ENCODE data around the gene PITPNC1. TPM values are rescaled to one million over a fixed set of nuclear protein-coding genes. Genes with fewer than 3 reads are reported as not detected.

Gene PITPNC1
- total and polyA plus RNA-seq, 4 donors, result 8.0 to 21.1 (median 15.2) TPM

DNA sequence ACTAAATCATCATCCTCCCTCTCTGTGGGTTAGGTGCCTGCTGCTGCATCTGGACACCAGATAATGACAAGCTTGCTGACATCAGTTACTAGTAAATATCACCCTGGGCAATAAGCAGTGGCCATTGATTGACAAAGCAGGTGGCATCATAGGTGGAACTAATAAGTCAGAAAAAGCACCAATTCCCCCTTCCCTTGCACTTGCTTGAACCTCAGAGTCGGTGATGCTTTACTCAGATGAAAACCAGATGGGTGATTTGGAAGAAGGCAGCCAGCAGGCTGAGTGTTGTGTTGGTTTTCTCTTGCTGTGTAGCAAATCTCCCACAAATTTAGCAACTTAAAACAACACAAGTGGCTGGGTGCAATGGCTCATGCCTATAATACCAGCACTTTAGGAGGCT lies 193.7 kb downstream of the PITPNC1 start:
- 98 to 100% methylated on average over 1 of the region's 1 CpG for WGBS, 2 donors
- ATAC-seq (ENCODE audit: insufficient read depth, low FRiP score) (no peak), DNase-seq (no peak)
- Histone ChIP-seq H3K4me1 (ENCODE audit: control insufficient read depth in 5 of 5, insufficient read depth in 5 of 5, low read length in 5 of 5) (no peaks in the 10 kb centered on the region), H3K9me3 (ENCODE audit: control insufficient read depth in 4 of 4, insufficient read depth in 3 of 4, low read length in 3 of 4) (no peaks in the 10 kb centered on the region), H3K36me3 (ENCODE audit: control insufficient read depth in 4 of 4, insufficient read depth in 4 of 4, low read length in 4 of 4) (no peaks in the 10 kb centered on the region), H3K4me3 (no peak overlapping the region), H3K27ac (ENCODE audit: low read depth in 1 of 2, low read length in 1 of 2) (no peak overlapping the region), H3K27me3 (ENCODE audit: control insufficient read depth in 3 of 3, insufficient read depth in 3 of 3, low read length in 2 of 3) (no peaks in the 10 kb centered on the region), H3K9ac (ENCODE audit: insufficient read depth in 1 of 2, low read length in 2 of 2) (no peak overlapping the region)
- TF ChIP-seq, protein P1, sequence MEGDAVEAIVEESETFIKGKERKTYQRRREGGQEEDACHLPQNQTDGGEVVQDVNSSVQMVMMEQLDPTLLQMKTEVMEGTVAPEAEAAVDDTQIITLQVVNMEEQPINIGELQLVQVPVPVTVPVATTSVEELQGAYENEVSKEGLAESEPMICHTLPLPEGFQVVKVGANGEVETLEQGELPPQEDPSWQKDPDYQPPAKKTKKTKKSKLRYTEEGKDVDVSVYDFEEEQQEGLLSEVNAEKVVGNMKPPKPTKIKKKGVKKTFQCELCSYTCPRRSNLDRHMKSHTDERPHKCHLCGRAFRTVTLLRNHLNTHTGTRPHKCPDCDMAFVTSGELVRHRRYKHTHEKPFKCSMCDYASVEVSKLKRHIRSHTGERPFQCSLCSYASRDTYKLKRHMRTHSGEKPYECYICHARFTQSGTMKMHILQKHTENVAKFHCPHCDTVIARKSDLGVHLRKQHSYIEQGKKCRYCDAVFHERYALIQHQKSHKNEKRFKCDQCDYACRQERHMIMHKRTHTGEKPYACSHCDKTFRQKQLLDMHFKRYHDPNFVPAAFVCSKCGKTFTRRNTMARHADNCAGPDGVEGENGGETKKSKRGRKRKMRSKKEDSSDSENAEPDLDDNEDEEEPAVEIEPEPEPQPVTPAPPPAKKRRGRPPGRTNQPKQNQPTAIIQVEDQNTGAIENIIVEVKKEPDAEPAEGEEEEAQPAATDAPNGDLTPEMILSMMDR (IDR thresholded peaks at IDR 0.05; ENCODE audit: control extremely low read depth, extremely low read depth), result no peak

DNA sequence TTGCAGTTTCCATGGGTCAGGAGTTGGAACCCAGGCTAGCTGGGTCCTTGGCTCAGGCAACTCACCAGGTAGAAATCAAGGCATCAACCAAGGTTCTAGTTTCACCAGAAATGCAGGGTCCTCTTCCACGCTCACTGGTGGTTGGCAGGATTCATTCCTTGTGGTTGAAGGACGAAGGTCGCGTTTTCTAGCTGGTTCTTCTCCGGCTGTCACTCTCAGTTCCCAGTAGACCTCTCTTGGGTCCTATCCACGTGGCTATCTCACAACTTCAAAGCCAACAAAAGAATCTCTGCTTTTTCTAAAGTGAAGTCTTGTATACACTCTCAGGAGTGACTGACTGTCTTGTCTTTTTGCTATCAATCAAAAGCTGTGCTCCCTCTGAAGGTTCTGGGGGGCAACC lies 194.4 kb downstream of the PITPNC1 start:
- DNase-seq, result no peak
- Histone ChIP-seq H3K36me3 (ENCODE audit: control insufficient read depth in 4 of 4, insufficient read depth in 4 of 4, low read length in 4 of 4) (no peaks in the 10 kb centered on the region), H3K4me3 (no peak overlapping the region), H3K4me1 (ENCODE audit: control insufficient read depth in 5 of 5, insufficient read depth in 5 of 5, low read length in 5 of 5) (no peaks in the 10 kb centered on the region), H3K9me3 (ENCODE audit: control insufficient read depth in 4 of 4, insufficient read depth in 3 of 4, low read length in 3 of 4) (no peaks in the 10 kb centered on the region), H3K9ac (ENCODE audit: insufficient read depth in 1 of 2, low read length in 2 of 2) (no peak overlapping the region), H3K27ac (ENCODE audit: low read depth in 1 of 2, low read length in 1 of 2) (no peak overlapping the region), H3K27me3 (ENCODE audit: control insufficient read depth in 3 of 3, insufficient read depth in 3 of 3, low read length in 2 of 3) (no peaks in the 10 kb centered on the region)
- ATAC-seq (ENCODE audit: insufficient read depth, low FRiP score), result no peak
- WGBS, 2 donors, result 81 to 93% methylated on average over 6 of the region's 6 CpGs
- TF ChIP-seq, protein P1 (IDR thresholded peaks at IDR 0.05; ENCODE audit: control extremely low read depth, extremely low read depth), result no peak

DNA sequence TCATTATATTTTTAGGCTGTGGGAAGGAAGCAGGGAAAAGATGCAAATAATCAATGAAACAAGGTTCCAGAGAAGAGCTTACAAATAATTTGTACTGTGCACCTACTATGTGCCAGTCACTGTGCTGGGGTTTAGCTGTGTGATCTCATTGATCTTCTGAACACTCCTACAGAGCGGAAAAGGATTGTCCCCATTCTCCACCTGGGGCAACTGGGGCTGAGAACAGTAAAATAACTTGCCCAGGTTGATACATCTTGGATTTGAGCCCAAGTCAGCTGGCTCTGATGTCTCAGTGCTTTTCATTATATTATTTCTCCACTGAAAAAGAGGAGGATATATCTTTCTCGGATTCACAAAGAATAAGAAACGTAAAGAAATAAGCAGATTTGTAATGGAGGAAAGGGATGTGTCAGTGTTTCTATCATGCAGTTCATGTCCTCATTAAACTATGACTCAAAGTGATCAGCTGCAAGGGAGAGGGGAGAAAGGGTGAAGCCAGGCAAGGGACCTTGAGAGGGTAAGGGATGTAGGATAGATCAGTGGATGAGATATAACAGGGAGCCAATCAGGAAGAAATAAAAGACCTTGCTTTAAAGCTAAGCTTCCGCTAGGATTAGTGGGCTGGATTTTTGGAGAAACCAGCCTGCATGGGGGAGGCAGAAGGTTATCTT lies 197.0 kb downstream of the PITPNC1 start:
- H3K4me1 ChIP-seq (ENCODE audit: control insufficient read depth in 5 of 5, insufficient read depth in 5 of 5, low read length in 5 of 5), result no peaks in the 10 kb centered on the region
- H3K9ac ChIP-seq (ENCODE audit: insufficient read depth in 1 of 2, low read length in 2 of 2), result no peak overlapping the region
- H3K36me3 ChIP-seq (ENCODE audit: control insufficient read depth in 4 of 4, insufficient read depth in 4 of 4, low read length in 4 of 4), result no peaks in the 10 kb centered on the region
- H3K9me3 ChIP-seq (ENCODE audit: control insufficient read depth in 4 of 4, insufficient read depth in 3 of 4, low read length in 3 of 4), result no peaks in the 10 kb centered on the region
- H3K27me3 ChIP-seq (ENCODE audit: control insufficient read depth in 3 of 3, insufficient read depth in 3 of 3, low read length in 2 of 3), result no peaks in the 10 kb centered on the region
- no peak overlapping the region for H3K4me3 ChIP-seq
- WGBS, 2 donors, result 96 to 97% methylated on average over 4 of the region's 4 CpGs
- TF ChIP-seq, protein P1 (IDR thresholded peaks at IDR 0.05; ENCODE audit: control extremely low read depth, extremely low read depth), result no peak
- no peak for ATAC-seq (ENCODE audit: insufficient read depth, low FRiP score)
- H3K27ac ChIP-seq (ENCODE audit: low read depth in 1 of 2, low read length in 1 of 2), result no peak overlapping the region
- no peak for DNase-seq

Data from lung (tissue), 12 donors.